Measurements from ENCODE around the gene CDIPT.
A peak's percentile ranks its signal among the peaks of the same experiment; 100 is the strongest.
"Not testable (repeated sequence)": the region's sequence is repeated elsewhere in the genome, so short reads cannot be mapped to it uniquely, and the experiment has no call there.

Gene CDIPT

DNA sequence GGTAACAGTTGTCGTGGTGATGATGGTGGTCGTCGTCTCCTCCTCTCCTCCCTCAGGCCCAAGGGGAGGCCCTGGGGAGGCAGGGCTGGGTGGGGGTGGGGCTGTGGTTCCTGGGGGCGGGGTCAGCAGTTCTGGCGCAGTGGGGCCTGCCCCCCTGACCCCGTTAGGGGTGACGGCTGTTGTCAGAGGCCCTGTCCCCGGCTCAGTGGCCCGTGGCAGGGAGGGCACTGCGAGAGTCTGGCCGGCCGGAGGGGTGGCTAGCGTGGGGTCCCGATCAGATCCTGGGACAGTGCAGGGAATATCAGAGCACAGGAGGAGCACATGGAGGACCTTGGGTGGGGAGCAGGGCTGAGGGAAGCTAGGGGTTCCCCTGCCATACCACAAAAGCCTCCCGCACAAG is 33.8 kb upstream of the CDIPT start:
- no peak for DNase-seq (ENCODE audit: low read depth in 2 of 2)

DNA sequence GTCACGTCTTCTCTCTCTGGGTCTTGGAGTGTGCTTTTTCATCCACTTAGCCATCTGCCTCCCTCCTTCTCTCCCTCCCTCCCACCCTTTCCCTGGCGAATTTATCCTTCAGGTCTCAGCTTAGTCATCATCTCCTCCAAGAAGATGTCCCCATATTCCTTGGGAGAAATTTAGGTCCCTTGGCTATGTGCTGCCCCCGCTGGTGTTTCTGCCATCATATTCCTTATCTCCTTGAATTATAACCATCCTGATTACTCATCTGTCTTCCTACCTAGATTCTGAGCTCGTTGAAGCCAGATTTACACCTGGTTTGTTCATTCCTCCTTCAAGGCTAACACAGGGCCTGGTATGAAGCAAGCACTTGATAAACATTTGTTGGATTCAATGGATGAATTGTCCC is 31.3 kb upstream of the CDIPT start:
- DNase-seq (ENCODE audit: low read depth in 2 of 2): no peak

DNA sequence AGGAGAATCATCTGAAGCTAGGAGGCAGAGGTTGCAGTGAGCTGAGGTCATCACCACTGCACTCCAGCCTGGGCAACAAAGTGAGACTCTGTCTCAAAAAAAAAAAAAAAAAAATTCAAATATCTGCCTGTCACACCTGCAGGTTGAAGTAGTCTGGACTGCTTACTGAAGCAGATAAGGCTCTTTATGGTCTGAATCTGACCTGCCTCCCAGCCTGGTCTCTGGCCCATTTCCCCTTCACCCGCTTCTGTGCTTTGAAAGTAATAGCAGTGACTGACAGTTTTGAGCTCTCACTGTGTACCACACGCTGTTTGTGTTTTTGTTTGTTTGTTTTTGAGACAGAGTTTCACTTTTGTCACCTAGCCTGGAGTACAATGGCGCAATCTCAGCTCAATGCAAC is 30.5 kb upstream of the CDIPT start:
- no peak for DNase-seq (ENCODE audit: low read depth in 2 of 2)

DNA sequence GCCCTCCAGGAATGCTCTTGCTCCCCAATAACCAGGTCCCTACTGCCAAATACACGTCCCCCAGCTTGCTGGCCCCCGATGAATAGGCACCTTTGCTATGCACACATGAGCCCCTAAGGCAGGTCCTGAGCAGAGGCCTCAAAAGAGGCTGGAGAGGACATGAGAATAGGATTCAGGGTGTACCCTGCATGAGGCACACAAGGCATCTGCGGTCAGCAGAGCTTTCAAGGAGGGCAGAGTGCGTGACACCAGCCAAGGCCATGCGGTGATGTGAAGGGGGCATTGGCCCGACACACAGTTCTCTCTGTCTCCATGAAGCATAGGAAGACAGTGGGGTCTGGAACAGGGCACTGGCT is 29.4 kb upstream of the CDIPT start:
- no peak for DNase-seq (ENCODE audit: low read depth in 2 of 2)

DNA sequence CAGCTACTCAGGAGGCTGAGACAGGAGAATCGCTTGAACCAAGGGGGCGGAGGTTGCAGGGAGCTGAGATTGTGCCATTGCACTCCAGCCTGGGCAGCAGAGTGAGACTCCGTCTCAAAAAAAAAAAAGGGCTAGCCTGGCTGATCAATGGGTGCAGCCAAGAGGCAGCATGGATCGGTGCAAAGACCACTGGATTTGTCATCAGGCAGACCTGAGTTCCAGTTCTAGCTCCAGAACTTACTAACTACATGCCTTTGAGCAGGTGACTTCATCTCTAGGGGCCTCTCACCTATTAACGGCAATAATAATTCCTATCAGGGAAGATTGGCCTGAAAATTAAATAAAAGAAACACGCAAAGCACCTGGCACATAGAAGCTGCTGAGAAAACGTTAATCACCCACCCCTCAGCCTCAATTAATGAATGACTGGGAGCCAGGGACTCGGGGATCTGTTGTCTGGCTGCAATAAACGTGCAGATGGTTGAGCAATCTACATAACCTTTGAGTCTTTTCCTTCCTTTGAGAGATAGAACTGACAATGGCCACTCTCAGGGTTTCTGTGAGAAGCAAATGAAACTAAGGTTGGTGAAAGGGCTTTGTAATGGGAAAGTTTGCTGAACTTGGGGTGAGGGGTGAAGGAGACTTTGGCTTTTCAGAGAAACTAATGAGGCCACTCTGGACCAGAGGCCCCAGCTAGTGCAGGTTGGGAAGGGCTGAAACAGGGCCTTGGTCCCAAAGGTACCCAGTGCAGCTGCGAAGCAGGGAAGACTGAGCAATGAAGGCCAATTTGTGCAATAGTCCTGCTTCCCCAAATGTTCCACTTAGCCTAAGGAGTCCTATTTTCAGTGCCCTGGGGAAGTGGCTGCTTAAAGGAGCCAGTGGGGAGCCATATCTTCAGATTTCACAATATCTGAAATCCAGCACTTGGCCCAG is 28.8 kb upstream of the CDIPT start:
- no peak for DNase-seq (ENCODE audit: low read depth in 2 of 2)

DNA sequence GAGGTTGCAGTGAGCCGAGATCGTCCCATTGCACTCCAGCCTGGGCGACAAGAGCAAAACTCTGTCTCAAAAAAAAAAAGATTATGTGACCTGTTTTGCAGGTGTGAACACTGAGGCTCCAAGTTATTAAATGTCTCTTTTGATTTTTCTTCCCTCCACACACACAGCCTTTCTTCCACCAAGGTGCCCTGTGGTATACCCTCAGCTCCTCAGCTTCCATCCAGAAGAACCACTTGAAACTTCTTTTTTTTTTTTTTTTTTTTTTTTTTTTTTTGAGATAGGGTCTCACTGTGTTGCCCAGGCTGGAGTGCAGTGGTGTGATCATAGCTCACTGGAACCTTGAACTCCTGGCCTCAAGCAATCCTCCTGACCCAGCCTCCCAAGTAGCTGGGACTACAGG is 26.3 kb upstream of the CDIPT start:
- not testable (repeated sequence) for DNase-seq (ENCODE audit: low read depth in 2 of 2)

DNA sequence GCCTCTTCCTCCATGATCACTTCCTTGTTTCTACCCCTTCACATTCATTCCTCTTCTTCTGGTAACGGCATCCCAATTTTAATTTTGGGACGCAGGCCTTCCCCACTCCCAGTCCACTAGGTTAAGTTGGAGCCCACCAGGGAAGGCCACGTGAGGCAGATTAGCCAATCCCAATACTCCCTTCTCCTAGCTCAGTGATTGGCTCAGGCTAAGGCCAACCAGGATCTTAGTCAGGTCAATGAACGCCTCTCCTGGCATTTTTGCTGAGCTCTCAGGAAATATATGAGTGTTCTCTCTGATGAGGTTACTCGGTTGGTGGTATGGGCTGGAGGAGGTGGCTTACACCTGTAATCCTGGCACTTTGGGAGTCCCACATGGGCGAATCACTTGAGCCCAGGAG is 21.0 kb upstream of the CDIPT start:
- DNase-seq (ENCODE audit: low read depth in 2 of 2): no peak

DNA sequence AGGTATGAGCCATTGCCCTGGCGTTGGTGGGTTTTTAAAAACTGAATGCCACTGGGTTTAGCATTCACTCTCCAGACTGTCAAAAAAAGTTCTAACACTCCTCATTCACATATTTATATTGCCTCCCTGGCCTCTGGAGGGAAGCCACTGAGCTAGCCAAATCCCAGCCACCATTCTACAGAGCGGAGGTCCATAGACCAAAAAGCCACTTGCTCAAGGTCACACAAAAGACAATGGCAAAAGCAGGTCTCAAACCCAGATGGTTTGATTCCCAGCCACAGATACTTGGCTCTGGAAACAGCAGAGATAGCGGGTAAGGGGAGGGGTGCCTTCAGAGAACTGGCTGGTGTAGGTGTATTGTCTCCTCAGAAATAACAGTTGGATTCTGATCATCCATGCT is 18.0 kb upstream of the CDIPT start:
- no peak for DNase-seq (ENCODE audit: low read depth in 2 of 2)

DNA sequence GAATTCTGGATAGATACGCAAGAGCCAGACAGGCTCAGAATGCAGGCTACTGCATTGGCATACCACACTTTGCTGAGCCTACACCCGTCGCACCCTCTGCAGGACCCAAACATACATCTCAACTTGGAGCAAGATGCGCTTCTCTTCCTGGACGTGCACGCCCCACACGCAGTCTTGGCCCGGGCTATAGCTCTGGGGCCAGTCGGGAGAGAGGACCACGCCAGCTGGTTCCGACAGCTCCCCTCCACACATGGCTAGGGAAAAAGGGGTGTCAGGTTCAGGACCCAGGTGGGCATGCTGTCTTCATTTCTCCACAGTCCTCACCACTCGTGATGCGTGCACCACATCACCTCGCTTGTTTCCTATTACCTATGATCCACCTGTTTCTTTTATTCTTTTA is 15.1 kb upstream of the CDIPT start:
- no peak for DNase-seq (ENCODE audit: low read depth in 2 of 2)

DNA sequence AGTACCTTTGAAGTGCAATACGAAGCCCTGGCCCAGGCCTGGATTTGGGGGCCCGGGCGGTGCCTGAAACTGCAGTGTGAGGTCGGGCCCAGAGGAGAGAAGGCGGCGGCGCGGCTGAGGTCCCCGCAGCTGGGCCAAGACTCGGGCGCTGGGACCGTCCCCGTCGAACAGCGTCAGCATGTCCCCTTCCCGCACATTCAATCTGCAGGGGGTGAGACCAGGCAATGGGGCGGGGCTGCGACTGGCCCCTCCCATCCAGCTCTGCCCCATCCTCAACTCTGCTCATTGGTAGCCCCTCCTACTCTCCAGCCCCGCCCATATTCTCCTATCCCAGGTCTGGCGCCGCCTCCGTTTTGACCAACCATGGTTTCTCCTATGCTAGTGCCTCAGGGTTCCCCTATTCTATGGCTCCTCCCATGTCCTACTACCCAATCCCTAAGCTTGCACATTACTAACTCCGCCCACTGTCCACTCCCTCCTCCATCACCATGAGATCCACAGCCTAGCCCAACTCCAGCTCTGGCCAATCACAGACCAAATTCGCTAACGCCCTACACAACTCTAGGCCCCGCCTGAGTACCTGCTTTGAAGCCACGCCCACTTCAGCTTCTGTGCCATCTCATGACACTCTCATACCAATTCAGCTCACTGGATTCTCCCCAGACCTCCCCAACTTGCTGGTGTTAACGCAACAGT is 14.4 kb upstream of the CDIPT start:
- peak; percentile 17 to 38 for DNase-seq (ENCODE audit: low read depth in 2 of 2)

DNA sequence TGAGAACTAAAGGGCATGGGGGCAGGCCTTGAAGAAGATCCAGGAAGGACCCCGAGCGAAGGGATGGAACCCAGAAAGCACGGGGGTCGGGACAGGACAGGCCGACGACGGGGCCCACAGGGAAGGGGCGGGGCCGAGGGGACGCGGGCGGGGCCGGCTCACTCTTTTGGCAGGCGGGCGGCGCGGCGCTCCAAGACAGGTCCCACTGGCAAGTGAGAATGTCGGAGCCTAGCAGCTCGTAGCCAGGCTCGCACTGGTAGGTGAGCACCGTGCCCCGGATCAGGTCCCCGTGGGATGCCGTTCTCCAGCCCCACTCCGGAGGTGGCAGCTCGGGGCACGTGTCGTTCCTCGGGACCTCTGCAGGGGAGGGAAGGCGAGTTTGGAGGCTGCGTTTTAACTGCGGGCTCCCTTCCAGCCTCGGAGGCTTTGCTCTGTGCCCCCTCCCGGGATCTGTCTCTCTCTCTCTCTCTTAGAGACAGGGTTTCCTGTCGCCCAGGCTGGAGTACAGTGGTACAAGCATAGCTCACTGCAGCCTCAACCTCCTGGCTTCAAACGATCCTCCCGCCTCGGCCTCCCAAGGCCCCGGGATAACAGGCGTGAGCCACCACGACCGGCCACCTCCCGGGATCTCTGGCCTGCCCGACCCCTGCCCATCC is 13.7 kb upstream of the CDIPT start:
- DNase-seq (ENCODE audit: low read depth in 2 of 2): peak; percentile 25 to 46

DNA sequence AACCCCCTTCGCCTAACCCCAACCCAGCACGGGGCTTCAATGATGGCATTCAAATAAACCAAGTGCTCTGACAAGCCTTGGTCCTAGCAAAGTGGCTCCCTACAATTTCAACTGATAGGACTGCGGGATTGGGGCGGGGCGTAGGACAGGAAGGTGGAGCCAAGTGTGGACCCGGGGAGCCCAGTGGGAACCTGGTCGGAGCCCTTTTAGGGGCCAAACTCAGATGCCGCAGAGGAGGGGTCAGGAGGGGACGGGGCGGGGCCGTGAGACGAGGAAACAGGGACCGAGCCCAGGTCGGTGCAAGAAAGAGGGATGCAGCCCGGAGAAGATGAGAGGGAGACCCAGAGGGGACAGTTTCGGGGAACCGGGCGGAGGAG is 13.2 kb upstream of the CDIPT start:
- no peak for DNase-seq (ENCODE audit: low read depth in 2 of 2)

DNA sequence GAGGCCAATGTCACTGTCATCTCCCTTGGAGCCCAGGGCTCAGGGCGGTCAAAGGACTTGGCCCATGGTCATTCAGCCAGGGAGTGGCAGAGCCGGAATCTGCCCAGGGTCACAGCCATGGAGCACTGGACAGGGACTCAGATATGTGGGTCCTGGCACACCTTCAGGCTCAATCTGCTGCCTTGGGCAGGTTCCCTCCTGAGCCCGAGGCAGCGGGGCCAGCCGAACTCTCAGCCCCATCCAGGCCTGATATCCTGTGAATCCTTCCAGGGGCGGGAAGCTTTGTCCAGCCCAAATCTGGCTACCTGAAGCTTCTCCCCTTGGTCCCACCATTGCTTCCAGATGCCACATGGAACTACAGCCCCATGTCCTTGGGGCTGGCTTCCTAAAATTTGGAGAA is 12.2 kb upstream of the CDIPT start:
- no peak for DNase-seq (ENCODE audit: low read depth in 2 of 2)

DNA sequence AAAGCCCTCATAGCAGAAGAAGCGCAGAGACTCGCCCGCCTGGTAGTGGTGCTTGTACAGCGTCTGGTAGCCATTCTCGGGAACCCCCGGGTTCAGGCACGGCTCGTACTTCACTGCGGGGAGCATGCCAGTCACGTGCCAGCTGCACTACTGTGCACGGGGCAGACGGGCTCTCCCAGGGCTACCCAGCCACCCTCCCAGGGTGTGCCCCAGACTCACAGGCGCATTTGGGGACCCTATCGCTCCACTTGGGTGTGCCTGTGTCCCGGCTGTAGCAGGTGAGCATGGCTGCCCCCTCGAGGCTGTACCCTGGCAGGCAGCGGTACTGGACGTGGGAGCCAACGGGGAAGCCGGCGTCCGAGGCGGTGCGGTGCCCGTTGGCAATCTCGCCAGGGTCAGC is 10.3 kb upstream of the CDIPT start:
- no peak for DNase-seq (ENCODE audit: low read depth in 2 of 2)

DNA sequence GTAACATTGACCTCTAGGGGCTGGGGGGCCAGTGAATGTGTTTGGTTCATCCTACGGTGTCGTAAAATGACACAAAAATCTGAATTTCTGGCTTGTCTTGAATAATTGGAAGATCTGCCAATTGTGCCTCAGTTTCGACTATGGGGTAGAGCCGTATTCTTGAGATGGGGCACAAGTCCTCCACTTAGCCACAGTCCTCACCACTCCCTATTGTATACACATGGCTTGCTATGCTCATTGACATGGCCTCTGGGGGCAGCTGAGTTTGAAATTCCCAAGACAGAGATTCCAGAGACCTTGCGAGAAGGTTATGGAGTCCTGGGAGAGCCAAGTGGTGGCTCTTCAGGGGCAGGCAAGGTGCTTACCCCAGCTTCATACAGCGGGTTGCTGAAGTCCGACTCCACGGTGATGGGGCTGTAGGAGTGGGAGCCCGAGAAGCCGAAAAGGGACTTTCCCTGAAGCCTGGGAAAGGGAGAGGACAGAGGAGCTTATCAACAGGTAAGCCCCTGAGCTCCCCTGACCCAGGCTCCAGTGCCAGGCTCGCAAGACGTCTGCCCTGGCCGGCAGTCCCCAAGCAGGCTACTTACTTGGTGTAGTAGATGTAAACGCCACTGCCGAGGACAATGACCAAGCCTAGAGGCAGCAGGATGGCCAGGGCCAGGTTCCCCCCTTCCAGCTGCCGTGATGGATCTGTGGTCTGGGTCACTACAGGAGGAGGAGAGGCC is 9.0 kb upstream of the CDIPT start:
- DNase-seq (ENCODE audit: low read depth in 2 of 2): no peak

DNA sequence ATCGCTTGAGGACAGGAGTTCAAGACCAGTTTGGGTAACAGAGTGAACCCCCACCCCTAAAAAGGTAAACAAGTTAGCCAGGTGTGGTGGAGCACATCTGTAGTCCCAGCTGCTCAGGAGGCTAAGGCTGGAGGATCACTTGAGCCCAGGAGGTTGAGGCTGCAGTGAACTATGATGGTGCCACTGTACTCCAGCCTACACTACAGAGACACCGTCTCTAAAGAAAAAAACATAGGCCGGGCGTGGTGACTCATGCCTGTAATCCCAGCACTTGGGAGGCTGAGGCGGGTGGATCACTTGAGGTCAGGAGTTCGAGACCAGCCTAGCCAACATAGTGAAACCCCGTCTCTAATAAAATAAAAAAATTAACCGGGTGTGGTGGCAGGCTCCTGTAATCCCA is 6.0 kb upstream of the CDIPT start:
- not testable (repeated sequence) for DNase-seq (ENCODE audit: low read depth in 2 of 2)

DNA sequence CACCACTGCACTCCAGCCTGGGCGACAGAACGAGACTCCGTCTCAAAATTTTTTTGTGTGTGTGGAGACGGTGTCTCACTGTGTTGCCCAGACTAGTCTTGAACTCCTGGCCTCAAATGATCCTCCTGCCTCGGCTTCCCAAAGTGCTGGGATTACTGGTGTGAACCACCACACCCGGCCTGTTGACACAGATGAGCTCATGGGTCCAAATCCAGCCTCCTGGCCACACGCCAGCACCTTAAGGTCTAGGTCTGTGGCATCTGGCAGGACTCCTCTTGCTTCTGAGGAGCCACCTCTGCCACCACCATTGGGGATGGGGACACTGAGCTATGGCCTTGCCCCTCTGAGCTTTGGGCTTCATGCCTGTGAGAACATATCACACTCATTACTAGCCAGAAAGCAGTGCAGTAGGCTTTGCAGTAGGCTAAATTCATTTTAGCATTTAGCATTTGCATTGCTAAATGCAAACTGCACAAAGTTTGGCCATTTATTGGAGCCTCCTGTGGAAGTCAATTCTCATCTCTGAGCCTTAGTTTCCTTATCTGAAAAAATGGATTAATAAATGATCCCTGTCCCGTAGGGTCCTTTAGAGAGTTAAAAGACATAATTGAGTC is 5.5 kb upstream of the CDIPT start:
- no peak for DNase-seq (ENCODE audit: low read depth in 2 of 2)

DNA sequence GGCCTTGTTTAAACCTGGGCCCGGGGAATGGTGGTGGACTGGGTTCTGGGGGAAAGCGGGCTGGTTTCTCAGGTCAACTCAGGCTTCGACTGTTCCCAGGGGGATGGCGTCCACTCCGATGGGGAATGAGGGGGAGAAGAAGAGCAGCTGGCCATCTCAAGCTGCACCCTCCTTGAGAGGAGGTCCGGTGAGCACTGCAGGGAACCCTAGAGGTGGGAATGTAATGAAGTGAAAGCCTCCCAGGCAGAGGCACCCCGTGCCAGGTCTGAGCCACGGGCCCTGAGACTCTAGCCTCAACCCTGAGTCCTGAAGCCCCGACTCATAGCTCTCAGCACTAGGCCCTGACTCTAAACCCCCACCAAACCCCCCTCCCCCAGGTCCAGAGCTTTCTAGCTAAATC is 1.2 kb upstream of the CDIPT start:
- DNase-seq (ENCODE audit: low read depth in 2 of 2): no peak

DNA sequence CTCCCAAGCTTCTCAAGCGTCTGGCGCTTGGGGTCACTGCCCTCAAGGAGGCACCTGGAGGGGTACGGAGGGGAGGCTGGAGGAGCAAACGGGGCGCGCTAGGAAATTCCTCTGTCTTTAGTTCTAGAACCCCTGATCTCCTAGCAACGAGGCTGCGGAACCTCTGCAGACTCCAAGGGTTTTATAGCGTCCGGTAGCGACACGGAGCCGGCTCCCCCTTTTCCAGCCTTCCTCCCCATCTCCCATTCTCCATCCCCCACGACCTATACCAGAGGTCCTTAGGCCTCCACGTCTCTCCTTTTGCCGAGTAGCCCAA is 601 bp upstream of the CDIPT start:
- DNase-seq (ENCODE audit: low read depth in 2 of 2): no peak

DNA sequence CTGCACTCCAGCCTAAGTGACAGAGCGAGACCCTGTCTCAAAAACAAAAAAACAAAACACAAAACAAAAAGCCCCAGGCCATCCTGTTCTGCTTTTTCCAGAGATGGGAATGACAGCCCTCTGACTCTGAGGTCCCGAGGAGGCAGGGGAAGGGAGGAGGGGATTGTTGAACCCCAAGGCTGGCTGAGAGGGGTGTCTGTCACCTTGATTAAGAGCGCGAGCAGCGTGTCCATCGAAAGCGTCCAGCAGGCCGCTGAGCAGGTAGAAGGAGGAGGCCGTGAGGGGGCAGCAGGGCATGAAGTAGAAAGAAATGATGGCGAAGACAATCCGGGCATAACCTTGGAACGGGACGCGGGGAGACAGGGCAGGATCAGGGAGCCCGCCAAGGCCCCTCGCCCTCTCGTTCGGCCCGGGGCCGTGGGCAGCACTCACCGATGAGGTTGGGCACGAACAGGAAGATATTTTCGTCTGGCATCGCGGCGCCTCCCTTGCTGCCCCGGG is 593 bp downstream of the CDIPT start:
- no peak for DNase-seq (ENCODE audit: low read depth in 2 of 2)

DNA sequence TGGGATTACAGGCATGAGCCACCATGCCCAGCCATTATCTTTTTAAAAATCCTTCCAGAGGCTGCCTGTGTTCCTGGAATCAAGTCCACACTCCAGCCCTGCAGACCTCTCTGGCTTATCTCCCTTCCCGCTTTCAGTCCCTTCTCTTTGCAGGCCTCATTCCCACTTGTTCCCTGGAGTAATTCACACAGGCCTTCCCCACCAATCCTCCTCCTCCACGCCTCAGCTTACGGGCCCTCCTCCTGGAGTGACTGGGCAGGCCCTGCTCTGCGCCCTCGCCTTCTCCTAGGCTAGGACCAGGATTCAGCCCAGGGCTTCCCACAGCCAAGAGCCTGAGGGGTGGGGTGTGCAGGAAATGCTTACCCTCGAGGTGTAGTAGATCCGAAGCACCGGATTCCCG is 2.8 kb downstream of the CDIPT start:
- no peak for DNase-seq (ENCODE audit: low read depth in 2 of 2)

DNA sequence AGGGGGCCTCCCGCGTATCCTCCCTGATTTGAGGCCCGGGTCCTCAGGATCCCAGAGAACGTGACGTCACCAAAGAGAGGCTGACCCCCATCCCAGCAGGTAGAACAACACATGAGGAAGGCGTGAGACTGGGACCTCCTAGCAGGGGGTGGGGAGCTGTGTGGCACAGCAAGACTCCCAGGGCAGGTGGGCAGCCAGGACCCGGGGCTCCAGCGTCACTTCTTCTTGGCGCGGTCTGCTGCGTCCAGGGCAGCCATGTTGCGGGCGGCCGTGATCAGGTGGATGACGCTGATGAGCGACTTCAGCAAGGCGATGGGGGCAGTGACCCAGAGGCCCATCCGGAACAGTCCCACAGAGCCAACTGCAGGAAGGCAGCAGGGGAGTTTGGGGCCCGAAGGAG is 4.1 kb downstream of the CDIPT start:
- DNase-seq (ENCODE audit: low read depth in 2 of 2): no peak
